GM12864 (cell line): ENCODE measurements around the gene PDZK1IP1.

Experiments
- DNase-seq: peaks from one replicate; pipeline ENCODE4 v3.0.0-alpha.2; 2011; ENCODE audit warnings: low read depth
- H3K4me3 ChIP-seq: 2 replicates; pipeline ENCODE4 v1.5.1; 2011; ENCODE audit warnings: mild to moderate bottlenecking, low read depth, low read length, control low read depth
- TF ChIP-seq, protein P1 (sequence below): IDR thresholded peaks from 2 replicates; pipeline ENCODE4 v1.5.1; 2011; ENCODE audit warnings: low read depth, mild to moderate bottlenecking, moderate library complexity, low read length, control low read depth, inconsistent platforms; ENCODE audit errors: missing control alignments

The PDZK1IP1 gene

DNA sequence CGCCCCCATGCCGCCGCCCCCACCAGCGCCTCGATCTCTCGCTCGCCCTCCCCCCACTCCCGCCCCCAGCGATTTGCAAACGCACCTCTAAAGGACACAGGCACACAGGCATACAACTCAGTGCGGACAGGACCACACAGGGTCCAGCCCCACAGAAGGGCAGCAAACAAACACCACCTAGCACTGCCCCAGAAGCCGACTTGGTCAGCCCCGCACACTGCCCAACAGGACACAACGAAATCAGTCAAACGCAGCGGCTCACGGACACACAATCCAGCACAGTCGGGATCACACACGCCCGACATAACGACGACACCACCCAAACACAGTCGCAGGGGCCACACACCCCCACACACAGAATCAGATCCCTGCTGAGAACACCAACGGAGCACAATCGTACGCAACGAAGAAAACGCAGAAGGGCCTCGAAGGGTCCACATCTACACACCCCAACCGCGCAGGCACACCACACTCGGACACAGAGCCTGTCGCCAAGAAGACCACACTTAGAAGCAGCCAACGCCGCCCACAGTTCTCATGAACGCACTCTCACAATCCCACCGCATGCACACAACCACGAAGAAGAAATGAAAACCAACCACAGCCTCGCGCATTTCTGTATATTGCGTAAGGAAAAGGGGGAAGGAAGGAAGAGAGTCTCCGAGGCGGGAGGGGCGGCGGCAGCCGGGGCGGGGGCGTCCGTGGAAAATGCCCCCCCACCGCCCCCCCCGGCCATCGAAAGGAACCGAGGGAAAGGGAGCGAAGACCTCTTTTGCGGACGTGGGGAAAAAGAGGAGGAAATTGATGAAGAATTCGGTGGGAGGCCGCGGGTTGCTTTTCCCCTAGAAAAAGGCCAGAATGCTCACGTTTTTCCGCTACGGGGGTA, 41.7 kb upstream of the PDZK1IP1 start:
- TF ChIP-seq, protein P1, sequence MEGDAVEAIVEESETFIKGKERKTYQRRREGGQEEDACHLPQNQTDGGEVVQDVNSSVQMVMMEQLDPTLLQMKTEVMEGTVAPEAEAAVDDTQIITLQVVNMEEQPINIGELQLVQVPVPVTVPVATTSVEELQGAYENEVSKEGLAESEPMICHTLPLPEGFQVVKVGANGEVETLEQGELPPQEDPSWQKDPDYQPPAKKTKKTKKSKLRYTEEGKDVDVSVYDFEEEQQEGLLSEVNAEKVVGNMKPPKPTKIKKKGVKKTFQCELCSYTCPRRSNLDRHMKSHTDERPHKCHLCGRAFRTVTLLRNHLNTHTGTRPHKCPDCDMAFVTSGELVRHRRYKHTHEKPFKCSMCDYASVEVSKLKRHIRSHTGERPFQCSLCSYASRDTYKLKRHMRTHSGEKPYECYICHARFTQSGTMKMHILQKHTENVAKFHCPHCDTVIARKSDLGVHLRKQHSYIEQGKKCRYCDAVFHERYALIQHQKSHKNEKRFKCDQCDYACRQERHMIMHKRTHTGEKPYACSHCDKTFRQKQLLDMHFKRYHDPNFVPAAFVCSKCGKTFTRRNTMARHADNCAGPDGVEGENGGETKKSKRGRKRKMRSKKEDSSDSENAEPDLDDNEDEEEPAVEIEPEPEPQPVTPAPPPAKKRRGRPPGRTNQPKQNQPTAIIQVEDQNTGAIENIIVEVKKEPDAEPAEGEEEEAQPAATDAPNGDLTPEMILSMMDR, result no peak
- DNase-seq, result no peak
- no peak overlapping the region for H3K4me3 ChIP-seq

DNA sequence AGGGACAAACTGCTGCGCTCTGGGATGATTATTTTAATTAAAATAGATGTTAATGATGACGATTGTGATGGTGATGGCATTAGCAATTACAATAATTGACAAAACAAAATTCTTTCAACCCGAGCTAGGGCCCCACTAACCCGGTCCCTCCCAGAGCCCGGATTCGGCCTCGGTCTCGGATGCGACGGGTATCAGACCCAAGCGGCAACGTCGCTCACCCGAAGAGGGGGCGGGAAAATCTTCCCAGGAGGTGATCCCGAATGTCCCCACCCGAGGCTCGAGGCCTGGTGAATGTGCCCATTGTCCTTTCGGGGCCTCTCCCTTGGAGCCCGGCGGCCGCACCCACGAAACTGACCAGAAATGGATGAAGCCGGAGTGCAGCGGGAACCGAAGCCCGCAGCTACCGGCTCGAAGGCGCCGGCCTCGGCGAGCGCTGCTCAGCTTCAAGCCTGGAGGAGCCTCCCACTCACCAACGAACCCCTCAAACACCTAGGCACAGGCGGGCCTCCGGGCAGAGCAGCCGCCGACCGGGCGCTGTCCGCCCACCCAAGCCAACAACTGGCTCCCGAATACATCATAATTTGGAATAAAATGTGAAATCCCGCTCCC, 41.0 kb upstream of the PDZK1IP1 start:
- no peak overlapping the region for H3K4me3 ChIP-seq
- no peak for DNase-seq
- TF ChIP-seq, protein P1, result no peak

DNA sequence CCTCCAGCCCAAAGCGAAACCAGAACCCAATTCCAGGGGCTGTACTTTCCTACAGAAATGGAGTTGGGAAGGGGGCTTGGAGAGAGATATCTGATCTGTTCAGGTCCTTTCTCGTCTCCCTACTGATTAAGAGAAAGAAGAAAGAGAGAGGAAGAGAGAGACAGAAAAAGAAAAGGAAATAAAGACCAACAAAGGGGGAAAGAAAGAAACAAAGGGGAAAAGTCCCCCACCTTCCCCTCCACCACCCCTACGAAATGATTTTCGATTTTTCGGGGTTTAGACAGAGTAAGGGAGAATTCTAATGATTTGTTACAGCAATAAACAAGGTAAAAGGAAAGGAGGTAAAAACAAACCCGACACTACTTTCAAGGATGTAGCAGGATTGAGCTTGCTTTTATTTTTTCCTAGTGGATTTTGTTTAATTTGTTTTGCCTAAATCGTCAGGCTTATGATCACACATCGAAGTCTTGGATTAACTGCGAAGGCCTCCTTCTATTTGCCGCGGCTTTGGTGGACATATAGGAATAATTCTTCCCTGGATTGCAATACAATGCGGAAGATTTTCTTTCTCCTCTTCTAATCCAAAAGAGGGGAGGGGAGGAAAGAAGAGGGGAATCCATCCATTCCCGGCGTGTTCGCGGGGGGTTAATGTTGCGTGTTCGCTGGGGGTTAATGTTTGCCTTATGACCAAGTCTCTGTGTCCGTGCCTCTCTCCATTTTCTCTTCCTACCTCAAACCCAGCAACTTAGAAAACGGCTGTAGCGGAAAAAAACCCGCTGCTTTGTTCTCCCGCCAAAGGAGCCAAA, 40.3 kb upstream of the PDZK1IP1 start:
- TF ChIP-seq, protein P1, result no peak

DNA sequence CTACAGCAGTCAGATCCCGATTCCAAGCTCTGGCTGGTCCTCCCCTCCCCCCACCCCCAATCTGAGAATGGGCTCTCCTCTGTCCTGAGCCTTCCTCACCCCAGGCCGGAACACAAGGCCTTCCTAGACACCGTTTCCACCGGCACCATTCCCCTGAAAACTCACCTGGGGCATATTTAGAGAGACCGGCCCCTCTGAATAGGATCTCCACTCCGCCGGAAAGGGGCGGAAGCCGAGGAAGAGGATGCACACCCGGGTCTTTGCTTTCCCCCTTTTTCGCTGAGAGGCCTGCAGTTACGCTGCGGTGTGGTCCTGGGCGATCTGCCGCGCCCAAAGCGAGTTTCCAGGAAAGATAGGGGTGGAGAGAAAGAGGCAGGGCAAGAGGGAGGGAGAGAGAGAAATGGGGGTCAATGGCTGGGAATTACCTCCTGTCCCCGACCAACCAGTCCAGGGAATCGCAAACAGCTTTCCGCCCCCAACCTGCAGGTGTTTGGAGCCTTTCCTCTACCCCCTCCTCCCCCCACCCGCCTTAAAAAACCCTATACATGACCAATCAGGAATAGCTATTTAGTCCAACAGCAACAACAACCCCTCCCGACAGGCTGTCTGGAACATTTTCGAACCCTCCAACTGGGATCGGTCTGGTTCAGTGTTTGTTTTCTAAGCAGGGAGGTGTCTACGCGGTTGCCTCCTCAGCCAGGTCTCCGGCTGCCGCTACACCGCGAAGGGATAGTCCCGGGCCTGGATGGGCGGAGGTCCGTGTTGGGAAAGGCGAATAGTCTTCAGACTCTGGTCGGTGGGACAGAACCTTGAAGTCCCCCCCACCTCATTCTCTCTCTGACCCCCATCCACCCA, 39.4 kb upstream of the PDZK1IP1 start:
- TF ChIP-seq, protein P1, result no peak

More for the DNA sequence above, 40.3 kb upstream of the PDZK1IP1 start:
- no peak for DNase-seq
- no peak overlapping the region for H3K4me3 ChIP-seq

DNA sequence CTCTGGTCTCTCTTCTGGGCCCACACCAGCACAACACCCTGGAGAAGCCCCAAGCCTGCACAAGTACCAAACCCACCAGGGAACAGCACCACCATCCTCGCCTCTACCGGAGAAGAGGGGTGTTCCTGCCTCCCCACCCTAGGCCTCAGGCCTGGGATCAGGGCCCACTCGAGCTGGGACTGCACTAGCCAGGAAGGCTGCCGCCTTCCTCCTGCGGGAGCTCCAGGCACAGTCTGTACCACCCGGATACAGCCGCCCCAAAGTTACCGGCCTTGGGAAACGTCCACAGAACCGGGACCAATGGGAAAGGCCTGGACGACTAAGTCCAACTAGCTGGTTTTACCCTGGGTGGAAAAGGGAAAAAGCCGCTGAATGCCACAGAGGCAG, 38.8 kb upstream of the PDZK1IP1 start:
- no peak for DNase-seq

More for the DNA sequence above, 39.4 kb upstream of the PDZK1IP1 start:
- H3K4me3 ChIP-seq, result no peak overlapping the region
- no peak for DNase-seq

More for the DNA sequence above, 38.8 kb upstream of the PDZK1IP1 start:
- no peak overlapping the region for H3K4me3 ChIP-seq
- TF ChIP-seq, protein P1, result no peak
